Urothelium cell line (cell line): ENCODE results near the gene ATE1.
A peak's percentile ranks its signal among the peaks of the same experiment; 100 is the strongest.
"Not testable (repeated sequence)": the region's sequence is repeated elsewhere in the genome, so short reads cannot be mapped to it uniquely, and the experiment has no call there.

Experiments used
- DNase-seq: peaks from one replicate; pipeline ENCODE4 v3.0.0; 2011; ENCODE audit warnings: low spot score, mixed read lengths
- FAIRE-seq: peaks from 2 replicates; lab custom pipeline; 2011; peaks lifted over from hg19 to GRCh38; lab: Jason Lieb, UNC

ATE1 gene

DNA sequence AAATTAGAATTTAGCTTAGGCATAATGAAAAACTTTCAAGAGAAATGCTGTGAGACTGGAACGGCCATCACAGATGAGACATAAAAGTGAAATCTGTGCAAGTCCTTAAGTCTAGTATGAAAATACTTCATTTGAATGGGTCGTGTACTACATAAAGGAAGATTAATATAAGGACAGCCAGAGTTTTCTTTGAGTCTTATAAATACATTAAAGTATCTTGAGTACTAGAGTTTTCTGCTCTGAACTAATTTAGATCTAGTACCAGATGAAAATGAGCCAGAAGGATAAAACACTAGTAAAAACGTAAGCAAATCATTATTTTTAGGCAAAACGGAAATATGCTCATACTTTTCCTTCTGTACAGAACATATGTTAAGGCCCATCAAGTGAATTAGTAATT, 93.1 kb downstream of the ATE1 start:
- no peak for DNase-seq
- no peak for FAIRE-seq

DNA sequence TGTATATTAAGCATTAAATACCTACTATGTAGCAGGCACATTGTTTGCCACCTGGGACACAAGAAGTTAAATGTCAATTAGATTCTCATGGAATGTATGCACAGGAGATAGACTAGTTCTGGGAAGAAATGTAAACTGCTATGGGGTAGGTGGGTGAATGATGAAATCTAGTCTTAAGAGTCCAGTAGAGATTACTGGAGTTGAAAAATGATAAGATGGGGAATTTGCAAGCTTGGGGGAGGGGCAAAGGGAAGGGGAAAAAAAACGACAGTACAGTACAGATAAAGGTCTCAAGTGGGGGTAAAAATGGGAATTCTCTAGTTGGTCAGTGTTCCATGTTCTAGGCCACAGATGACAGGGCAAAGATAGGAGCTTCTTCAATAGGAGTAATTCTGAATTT, 94.4 kb downstream of the ATE1 start:
- no peak for FAIRE-seq

DNA sequence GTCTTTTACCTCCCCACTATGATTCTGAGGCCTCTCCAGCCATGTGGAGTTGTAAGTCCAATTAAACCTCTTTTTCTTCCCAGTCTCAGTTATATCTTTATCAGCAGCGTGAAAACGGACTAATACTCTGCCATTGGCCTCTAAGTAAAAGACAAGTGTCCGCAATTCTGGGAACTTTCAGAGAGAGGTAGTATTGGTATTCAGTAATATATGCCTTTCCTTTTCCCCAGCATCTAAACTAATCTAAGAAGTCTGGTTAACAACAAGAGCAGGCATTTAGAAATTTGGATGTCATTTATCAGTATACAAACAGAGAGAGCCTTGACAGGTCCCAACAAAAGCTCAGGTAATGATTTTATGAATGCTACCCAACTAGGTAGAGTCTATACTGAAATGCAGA, 95.2 kb downstream of the ATE1 start:
- no peak for FAIRE-seq
- no peak for DNase-seq

More for the DNA sequence above, 94.4 kb downstream of the ATE1 start:
- DNase-seq: no peak

DNA sequence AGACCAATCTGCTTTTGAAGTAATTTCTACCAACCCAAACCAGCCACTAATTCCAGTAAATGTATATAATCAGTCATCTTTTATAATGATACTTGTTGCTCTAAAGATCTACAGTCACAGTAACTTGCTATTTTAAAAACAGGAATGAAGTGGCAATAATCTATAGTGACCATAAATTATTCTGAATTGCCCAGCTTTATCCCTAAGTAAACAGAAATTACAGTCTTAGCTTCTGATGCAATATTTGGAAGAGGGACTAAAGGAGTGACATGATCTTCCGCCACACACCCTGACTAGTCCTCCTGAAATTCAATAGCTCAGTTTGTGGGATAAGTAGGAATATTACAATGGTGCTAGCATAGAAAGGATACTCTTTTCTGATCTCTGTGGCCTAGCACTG, 96.1 kb downstream of the ATE1 start:
- no peak for DNase-seq
- peak; percentile 5 for FAIRE-seq

DNA sequence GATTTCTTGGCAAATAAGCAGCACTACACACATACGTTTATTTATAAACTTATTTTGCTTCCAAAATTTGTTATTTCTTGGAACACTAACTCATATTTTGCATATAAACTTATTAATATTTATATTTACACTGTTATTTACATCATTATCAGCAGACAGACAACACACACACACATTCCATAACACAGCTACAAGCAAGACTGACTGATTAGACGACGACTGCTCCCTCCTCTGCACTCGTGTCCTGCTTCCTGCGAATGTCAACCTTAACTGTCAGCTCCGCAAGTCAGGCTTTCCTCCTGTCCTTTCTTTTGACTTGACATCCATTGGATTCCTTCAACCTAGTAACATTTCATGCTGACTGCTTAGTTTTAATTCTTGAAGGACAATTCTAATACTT, 96.6 kb downstream of the ATE1 start:
- DNase-seq (no peak), FAIRE-seq (no peak)

DNA sequence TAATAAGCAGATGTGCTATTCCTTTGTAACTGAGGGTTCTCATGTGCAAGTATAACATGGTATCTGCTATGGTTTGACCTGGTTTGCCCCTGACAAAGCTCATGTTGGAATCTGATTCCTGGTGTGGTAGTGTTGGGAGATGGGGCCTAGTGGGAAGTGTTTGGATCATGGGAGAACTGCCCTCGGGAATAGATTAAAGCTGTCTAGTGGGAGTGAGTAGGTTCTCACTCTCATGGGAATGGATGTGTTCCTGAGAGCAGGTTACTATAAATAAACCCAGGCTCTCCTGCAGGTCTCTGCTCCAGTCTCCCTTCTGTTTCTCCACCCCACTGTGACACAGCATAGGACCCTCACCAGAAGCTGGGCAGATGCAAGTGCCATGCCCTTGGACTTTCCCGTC, 97.7 kb downstream of the ATE1 start:
- DNase-seq (no peak), FAIRE-seq (no peak)

DNA sequence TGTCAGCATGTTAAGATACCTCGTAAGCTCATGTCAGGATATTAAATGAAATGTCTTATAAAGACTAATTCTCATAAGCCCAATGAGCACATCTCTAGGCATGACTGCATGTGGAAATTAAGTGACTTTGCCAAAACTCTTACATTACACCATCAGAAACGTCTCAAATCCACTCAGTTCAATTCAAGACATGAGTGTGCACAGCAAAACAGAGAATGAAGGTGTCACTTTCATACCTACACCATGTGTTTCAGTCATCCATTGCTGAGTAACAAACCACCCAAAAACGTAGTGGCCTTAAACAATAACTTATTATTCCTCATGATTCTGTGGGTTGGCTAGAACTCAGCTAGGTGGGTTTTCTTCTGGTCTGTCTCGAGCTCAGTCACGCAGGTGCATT, 99.8 kb downstream of the ATE1 start:
- no peak for FAIRE-seq
- DNase-seq: no peak

DNA sequence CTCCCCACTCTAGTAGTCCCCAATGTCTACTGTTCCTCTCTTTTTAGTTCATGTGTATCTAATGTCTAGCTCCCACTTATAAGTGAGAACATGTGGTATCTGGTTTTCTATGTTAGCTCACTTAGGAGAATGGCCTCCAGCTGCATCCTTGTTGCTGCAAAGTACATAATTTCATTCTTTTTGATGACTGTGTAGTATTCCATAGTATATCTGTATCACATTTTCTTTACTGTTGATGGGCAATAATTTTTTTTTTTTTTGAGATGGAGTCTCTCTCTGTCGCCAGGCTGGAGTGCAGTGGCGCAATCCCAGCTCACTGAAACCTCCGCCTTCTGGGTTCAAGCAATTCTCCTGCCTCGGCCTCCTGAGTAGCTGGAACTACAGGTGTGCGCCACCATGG, 101.1 kb downstream of the ATE1 start:
- DNase-seq, FAIRE-seq: not testable (repeated sequence)

DNA sequence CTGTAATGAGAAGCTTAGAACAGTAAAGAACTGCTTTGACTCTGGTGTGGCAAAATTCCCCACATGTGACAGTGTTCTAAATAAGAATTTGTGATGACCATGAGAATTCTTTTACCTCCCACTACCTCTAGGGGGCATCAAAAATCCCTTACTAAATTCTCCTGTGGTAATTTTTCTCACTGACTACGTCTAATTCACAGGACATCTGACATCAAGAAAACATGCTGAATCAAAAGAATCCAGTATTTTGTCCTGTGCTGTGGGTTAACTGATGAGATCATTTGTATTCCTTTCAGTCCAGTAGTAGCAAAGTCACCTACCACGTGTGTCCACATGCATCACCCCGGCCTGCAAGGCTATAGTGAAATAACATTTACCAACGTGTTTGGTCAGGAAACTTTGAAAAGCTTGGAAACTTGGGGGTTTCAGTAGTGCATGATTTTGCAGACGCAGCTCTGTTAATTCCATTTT, 103.8 kb downstream of the ATE1 start:
- DNase-seq (peak; percentile 35), FAIRE-seq (no peak)

DNA sequence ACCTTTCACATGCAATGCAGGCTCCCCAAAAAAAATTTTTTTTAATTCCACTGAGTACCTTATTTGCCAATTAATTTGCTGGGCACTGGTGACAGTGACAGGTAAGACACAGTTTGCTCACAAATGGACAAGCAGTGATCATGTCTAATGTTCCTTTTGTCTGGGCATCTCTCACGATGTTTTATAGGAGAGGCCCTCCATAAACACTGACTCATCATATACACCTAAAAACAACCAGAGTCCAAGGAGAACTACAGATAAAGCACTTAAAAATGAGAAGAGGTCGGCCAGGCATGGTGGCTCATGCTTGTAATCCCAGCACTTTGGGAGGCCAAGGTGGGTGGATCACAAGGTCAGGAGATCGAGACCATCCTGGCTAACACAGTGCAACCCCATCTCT, 105.1 kb downstream of the ATE1 start:
- FAIRE-seq: no peak

DNA sequence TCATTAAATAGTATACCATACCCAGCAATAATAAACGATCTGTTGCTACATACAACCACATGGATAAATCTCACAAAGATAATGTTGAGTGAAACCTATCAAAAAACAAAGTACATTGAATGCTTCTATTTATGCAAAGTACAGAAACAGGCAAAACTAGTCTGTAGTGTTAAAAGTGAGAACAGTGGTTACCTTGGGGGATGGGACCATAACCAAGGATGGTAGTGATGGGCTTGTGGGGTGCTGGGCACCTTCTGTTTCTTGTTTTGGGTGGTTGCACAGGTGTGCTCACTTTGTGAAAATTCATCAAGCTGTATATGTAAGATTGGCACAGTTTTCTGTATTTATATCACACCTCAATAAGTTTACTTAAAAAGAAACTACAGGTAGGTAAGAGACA, 105.7 kb downstream of the ATE1 start:
- FAIRE-seq (no peak), DNase-seq (no peak)

More for the DNA sequence above, 105.1 kb downstream of the ATE1 start:
- DNase-seq: no peak

DNA sequence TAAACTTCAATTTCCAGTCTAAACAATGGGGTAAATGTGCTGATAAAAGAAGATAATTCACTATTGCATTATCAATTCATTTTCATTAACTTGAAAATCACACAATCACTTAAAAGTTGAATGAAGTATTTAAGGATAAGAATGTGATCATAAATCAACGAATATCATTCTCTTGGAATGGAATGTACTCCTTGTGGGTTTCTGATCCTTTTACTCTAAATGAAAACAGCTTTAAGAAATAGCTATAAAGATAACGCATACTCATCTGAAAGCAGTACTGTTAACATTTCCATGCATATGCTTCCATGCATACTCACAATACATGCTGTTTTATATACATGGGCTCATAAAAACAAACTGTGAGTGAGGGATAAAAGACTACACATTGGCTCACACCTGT, 108.8 kb downstream of the ATE1 start:
- FAIRE-seq: no peak
- no peak for DNase-seq

DNA sequence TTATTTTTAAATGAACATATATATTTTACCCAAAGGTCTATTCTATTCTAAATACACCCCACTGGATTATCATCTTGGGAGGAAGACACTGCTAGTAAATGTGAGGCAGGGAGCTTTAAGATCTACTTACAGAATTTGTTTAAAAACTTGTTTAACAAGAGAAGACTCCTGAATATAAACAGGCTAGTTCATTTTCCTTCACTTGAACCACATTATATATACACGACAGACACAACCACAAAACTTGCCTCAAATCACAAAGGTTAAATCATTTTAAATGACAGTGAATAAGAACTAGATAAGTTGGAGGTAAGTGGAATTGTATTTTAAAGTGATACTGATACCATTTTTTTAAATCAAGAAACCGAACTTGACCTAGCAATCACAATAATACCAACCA, 109.2 kb downstream of the ATE1 start:
- no peak for FAIRE-seq
- no peak for DNase-seq

DNA sequence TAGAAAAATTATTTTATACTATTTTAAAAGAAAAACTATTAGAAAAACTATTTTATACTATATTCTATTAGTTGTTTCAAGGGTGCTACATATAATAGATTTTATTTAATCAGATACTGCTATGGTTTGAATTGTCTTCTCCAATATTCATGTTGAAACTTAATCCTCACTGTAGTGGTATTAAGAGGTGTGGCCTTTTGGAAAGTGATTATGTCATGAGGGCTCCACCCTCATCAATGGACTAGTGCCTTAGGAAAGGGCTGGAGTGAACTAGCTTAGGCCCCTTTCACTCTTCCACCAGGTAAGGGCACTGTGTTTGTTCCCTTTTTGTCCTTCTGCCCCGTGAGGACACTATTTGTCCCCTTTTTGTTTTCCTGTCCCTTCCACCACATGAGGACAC, 111.6 kb downstream of the ATE1 start:
- DNase-seq: no peak
- FAIRE-seq: no peak

DNA sequence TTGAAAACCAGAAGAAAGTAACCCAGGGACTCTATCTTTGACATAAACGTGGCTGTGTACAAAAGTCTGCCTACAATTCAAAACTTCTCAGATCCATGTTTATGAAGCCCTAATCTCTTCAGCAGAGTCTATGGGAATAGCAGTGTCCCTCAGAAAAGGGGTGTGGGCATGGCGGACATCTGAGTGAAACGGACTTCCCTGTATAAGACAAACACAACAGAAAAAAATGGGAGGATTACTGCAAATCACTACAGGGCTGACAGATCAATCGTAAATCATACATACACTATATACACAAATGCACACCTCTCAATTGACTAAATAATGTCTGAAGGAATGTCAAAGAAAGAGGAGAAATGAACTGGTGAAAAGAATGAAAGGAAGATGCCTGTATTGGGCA, 114.0 kb downstream of the ATE1 start:
- FAIRE-seq (no peak), DNase-seq (no peak)

DNA sequence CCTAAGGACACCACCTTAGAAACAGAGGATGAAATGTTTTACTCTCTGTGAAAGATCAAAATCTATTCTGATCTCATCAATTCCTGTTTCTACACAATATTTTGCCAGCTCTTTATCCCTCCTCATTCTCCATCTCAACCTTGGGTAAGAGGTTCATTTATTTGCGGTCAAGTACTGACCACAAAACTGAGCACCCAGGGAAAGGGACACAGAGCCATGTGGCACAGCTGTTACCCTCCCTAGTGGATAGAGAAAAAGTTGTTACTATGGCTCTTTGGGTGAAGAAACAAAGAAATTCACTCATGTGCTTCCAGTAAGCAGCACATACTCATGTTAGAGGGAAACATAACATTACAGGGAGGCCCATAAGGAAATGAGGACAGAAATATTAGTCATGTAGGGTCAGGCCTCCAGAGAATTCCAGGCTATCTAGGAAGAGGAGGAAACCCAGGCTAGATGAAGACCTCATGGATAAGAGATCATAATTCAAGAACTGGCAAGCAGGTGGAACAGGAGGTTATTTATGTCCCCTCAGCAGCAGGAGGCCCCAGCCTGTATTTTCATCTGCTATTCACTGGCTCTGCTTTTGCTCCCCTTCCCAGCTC, 114.5 kb downstream of the ATE1 start:
- DNase-seq (no peak), FAIRE-seq (no peak)

DNA sequence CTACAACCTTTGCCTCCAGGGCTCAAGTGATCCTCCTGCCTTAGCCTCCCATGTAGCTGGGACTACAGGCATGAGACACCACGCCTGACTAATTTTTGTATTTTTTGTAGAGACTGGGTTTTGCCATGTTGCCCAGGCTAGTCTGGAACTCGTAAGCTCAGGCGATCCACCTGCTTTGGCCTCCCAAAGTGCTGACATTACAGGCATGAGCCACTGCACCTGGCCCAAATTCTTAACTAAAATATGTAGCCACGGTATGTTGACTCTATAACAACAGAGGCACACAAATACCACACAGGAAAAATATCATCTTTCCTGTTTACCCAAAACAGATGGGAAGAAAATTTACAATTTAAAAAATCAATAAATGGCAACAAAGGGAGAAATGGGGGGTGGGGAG, 115.8 kb downstream of the ATE1 start:
- no peak for FAIRE-seq
- no peak for DNase-seq

DNA sequence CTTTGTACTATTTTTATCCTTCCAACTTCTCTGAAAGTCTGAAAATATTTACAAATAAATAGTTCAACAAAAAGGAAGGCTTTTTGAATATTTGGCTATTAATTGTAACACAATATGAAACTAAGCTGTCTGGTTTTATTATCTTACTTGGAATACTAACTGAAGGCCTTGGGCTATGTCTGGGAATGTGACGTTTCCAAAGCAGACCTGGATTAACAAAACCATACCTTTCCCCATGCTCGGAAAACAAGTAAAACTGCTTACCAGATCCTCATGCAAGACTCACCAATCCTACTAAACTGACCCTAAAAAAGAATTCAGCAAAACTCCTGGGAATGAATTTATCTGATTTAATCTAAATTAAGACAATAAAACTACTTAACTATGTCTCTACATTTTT, 116.4 kb downstream of the ATE1 start:
- DNase-seq (no peak), FAIRE-seq (no peak)

DNA sequence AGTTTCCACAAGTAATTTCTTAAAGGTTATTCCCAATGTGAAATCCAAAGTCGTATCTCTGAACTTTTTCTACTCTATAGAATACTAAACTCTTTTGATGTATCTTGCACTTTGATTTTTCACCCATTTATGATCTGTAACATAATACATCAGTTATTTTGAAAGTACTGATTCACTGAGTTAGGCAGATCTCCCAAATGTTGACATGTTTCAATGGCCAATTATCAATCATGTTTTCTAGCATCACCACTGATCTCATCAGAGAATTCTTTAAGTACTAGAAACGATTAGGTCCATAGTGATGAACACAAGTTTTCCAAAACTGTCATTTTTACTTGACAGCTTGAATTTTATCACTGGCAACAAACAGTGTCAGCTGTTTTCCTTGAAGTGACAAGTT, 119.0 kb downstream of the ATE1 start:
- FAIRE-seq (no peak), DNase-seq (no peak)

DNA sequence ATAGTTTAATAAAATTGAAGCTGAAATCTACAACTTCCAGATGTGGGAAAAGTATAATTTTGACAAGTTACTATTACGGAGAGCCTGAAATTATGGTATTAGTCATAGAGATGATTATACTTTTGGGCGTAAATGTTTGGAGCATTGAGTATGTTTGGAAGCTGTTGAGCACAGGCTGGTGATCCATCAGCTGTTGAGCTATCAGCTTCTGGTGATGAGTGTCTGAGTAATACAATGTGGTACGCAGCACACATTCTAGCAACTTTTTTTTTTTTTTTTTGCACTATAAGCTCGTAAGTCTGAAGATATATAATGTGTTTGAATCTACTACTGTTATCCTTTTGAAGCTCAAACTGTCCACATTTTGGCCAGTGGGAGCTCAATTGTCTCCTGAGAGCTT, 123.4 kb downstream of the ATE1 start:
- no peak for FAIRE-seq
- no peak for DNase-seq

DNA sequence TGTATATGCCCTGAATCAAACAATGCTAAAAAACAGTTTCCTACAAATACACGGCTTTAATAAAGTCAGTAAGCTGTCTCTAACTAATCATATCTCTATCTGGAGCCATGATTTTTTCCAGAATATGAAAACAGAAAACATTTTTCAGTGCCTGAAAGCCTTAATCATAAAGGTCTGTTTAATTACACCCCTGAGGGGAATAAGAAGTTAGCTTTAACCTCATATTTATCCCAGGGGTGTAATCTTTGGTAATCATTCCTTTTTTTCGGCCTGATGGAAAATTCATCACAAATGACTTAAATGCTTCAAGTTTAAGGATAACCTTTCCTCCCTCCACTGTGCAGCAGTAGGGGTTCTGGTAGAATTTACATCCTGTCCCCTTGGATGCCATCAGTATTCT, 124.2 kb downstream of the ATE1 start:
- no peak for DNase-seq
- FAIRE-seq: no peak

DNA sequence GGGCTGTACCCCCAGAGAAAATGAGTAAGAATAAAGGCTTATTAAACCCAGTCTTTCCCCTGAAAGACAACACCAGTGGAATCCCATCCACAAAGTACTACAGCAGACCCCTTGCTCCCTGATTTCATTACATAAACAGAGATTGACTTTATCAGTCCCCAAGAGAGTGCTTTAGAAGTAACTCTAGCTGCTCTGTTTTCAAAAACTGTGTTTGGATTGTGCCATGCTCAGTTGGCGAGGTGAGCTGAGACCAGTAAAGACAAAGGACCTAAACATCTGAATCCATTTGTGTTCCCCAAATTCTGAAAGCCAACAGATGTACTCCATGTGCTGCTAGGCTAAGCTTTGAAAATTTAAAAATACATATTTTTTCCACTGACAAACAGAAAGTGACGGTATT, 127.0 kb downstream of the ATE1 start:
- no peak for FAIRE-seq
- no peak for DNase-seq

DNA sequence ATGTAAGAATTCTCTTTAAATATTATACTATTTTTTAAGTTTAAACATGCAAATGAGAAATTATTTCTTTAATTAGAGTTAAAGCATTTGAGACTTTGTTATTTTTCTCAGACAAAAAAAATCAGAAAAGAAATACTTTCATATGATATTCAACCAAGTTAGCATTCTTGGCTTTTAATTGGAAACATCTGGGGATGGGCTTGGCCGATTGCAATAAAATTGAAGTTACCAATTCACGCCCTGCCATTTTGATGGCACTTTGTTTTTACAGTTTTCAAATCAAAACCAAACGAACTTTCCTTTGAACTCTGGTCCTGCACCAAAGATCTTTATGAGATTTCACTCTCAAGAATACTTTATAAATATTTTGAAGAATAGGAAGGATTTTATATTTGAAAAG, 127.7 kb downstream of the ATE1 start:
- DNase-seq (no peak), FAIRE-seq (no peak)
